ENCODE results near the gene NRAP. TPM values are rescaled to one million over a fixed set of nuclear protein-coding genes. Genes with fewer than 3 reads are reported as not detected.

The NRAP gene, protein sequence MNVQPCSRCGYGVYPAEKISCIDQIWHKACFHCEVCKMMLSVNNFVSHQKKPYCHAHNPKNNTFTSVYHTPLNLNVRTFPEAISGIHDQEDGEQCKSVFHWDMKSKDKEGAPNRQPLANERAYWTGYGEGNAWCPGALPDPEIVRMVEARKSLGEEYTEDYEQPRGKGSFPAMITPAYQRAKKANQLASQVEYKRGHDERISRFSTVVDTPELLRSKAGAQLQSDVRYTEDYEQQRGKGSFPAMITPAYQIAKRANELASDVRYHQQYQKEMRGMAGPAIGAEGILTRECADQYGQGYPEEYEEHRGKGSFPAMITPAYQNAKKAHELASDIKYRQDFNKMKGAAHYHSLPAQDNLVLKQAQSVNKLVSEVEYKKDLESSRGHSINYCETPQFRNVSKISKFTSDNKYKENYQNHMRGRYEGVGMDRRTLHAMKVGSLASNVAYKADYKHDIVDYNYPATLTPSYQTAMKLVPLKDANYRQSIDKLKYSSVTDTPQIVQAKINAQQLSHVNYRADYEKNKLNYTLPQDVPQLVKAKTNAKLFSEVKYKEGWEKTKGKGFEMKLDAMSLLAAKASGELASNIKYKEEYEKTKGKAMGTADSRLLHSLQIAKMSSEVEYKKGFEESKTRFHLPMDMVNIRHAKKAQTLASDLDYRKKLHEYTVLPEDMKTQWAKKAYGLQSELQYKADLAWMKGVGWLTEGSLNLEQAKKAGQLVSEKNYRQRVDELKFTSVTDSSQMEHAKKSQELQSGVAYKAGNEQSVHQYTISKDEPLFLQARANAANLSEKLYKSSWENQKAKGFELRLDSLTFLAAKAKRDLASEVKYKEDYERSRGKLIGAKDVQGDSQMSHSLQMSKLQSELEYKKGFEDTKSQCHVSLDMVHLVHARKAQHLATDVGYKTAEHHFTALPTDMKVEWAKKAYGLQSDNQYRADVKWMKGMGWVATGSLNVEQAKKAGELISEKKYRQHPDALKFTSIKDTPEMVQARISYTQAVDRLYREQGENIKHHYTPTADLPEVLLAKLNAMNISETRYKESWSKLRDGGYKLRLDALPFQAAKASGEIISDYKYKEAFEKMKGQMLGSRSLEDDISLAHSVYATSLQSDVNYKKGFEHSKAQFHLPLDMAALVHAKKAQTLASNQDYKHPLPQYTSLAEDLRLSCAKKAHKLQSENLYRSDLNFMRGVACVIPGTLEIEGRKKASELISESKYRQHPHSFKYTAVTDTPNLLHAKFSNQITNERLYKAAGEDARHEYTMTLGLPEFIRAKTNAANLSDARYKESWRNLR (N-terminal part only)
- 826 TPM for total RNA-seq
- long read RNA-seq, full-length matches to known transcripts, result 20 of 747 reads
- long read RNA-seq, partial matches to known transcripts, result 670 of 747 reads
- long read RNA-seq, other reads (novel, unspliced or antisense), result 57 of 747 reads

DNA sequence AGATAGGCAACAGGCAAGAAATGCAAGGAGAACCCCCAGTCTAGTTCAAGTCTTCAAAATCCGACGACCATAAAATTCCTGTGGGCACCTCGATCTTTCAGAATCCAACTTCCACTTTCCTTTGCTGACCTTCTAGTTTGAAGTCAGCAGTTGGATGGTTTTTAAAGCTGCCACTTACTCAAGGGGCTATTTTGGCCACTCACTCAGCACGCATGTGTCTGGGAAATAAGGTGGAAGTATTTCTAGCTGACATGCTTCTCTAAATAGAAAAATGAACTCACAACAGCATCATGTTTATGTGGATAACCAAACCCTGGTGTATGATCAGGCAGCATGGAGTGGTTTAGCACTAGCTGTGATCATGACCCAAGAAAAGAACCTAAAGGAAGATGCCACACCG lies at the start of gene NRAP:
NRAP (minus strand) TSS at position 134 of the 400 bp plus-strand sequence. CDS start 159 bp downstream, outside the sequence.
- DNase-seq (no peak), ATAC-seq (peak; percentile 72)
- intact Hi-C loops (cut with micrococcal nuclease), result no loop called here

GRCh38 chr10:113713640-113713982 lies 49.8 kb upstream of the NRAP start:
- intact Hi-C loops (cut with micrococcal nuclease), result no loop called here
- DNase-seq (no peak), ATAC-seq (no peak)

DNA sequence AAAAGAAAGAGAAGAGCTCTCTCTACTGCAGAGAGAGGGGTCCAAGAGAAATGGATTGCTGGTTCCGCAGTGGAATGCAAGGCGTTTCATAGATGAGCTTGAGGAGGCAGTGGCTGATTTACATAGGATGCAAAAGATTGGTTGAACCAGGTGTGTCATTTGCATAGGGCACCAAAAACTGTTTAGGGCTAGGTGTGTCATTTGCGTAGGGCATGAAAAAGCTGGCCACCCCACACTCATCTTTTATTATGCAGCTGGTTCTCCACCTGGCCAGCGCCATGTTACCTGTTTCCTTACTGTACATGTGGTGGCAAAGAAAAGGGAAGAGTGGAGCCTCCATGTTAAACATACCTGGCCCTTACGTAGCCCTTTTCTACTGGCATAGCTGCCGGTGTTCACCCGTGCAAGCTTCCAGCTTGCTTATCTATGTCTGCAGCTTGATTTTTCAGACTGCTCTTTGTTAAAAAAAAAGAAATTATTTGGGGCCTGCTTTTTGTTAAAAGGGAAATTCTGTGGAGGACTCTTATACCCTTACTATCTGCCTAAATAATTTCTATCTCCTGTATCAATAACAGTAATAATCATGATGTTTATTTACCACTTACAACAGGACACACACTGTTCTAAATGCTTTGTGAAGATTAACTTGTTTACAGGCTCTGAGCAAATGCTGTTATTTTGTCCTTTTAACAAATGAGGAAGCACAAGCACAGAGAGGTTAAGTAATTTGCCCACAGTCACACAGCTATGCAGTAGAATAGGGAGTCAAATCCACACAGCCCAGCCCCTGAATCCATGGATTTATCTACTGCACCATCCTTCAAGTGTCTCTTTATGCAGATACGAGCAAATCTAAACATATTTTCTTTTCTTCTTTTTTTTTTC lies 49.2 kb upstream of the NRAP start:
- DNase-seq, result no peak
- intact Hi-C loops (cut with micrococcal nuclease), result no loop called here
- no peak for ATAC-seq

DNA sequence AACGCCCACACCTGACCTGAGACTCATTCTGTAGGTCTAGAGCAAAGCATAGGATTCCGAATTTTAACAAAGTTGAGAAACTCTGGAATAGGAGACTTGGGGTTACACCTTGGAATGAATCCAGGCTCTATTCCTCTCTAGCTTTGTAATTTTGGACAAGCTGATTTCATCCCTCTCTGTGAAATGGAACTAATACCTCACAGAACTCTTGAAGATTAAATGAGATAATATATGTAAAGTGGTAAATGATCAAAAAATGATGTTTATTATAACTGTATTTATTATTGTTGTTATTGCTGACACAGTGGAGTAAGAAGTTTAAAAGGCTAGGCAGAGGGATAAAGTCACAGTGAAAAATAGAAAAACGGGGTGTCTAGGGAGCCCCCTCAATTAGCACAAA lies 48.2 kb upstream of the NRAP start:
- intact Hi-C loops (cut with micrococcal nuclease), result no loop called here
- no peak for DNase-seq
- no peak for ATAC-seq

DNA sequence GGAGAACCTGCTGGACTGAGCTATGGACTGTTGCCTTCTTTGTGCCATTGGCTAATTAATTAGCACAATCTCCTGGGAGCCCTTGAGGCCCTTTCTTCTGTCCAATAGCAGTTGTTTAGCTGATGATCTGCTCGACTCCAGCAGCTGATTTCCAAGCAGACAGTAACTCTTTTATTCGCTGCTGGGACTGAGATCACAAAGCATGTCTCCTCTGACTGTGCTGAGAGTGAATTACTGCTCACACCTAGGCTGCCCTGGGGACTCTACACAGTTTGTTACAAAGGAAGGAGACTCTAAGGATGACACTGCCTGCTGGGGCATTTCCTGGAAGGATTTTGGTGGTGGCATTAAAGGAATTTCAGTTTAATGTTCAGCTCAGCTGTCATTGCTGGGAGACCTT lies 47.3 kb upstream of the NRAP start:
- ATAC-seq (no peak), DNase-seq (no peak)
- intact Hi-C loops (cut with micrococcal nuclease), result no loop called here

DNA sequence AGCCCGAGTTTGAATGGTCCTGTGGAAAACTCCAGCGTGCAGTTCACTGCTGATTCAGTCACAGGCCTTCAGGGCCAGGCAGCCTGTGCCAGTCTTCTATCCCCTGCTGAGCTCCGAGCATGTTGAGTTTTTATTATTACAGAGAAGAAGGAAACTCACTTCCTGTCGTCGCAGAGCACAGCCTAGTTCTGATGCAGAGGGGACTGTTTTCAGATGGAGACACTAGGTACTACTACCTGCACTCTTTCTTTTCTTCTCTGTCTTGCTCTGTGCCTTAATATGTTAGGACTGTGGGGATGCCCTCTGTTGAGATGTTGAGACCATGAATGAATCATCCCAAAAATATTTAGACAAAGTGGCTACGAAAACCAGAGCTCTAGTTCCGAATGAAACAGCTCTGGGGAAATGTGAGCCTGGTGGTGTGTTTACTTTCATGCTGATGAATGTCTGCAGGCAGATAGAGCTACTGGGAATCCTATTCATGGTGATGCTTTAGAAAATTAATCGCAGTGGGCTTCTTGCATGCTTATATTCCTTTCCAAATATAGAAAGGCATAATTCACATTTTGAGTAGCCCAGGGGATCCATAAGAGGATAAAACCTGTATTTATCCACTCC lies 45.5 kb upstream of the NRAP start:
- DNase-seq (no peak), ATAC-seq (no peak)
- intact Hi-C loops (cut with micrococcal nuclease), result no loop called here

GRCh38 chr10:113708640-113709039 lies 44.8 kb upstream of the NRAP start:
- no peak for DNase-seq
- no peak for ATAC-seq
- intact Hi-C loops (cut with micrococcal nuclease), result no loop called here

GRCh38 chr10:113706623-113707022 lies 42.8 kb upstream of the NRAP start:
- DNase-seq (no peak), ATAC-seq (no peak)
- intact Hi-C loops (cut with micrococcal nuclease), result no loop called here

- intact Hi-C loops (cut with micrococcal nuclease), result no loop called here
- no peak for ATAC-seq
- DNase-seq, result no peak
Observed at GRCh38 chr10:113705344-113705652, 41.5 kb upstream of the NRAP start.

- peak; percentile 43 for ATAC-seq
- DNase-seq, result no peak
- intact Hi-C loops (cut with micrococcal nuclease), result no loop called here
Observed at GRCh38 chr10:113704637-113705343, 40.9 kb upstream of the NRAP start.

DNA sequence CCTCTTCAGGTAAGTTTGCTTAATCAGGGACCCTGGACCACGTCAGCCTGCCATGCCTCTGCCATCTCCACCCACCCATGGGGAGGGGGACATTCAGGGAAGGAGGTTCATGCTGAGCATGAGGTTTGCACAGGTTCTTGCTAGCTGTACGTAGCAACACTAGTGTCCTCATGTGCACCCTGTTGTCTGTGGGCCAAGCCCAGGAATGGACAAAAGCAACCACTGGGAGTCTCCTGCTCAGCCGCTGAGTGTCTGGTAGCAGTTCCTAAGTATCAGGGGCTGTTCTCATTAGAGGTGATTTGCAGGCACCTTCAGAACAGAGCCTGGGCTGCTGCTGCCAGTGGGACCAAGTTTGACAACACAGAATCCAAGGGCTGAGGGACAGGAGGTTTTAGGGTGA lies 33.8 kb upstream of the NRAP start:
- DNase-seq, result no peak
- ATAC-seq, result peak; percentile 50

GRCh38 chr10:113695691-113696090 lies 31.9 kb upstream of the NRAP start:
- ATAC-seq (no peak), DNase-seq (no peak)
- intact Hi-C loops (cut with micrococcal nuclease), result no loop called here

More for the DNA sequence above, 33.8 kb upstream of the NRAP start:
- intact Hi-C loops (cut with micrococcal nuclease), result no loop called here

- no peak for ATAC-seq
- DNase-seq, result no peak
- intact Hi-C loops (cut with micrococcal nuclease), result no loop called here
Observed at GRCh38 chr10:113693348-113693747, 29.5 kb upstream of the NRAP start.

GRCh38 chr10:113692271-113692670 lies 28.4 kb upstream of the NRAP start:
- no peak for DNase-seq
- no peak for ATAC-seq
- intact Hi-C loops (cut with micrococcal nuclease), result no loop called here

DNA sequence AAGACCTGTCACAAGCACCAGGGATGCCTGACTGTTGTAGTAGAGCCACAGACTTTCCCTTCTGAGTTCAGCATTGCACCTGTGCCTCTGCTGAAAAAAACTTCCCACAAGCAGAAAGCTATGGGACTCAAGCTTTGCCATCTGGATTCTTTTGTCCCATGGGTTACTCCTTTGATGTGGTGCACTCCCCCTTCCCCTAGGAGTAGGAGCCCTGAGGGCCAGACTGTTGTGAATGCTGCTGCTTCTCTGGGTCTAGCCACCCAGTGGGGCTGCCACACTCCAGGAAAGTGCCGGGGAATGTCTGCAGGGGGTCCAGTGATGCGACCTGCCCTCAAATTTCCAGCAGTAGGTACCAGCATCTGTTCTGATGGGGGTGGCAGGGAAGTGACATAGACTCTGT lies 27.5 kb upstream of the NRAP start:
- DNase-seq (no peak), ATAC-seq (no peak)
- intact Hi-C loops (cut with micrococcal nuclease), result no loop called here

DNA sequence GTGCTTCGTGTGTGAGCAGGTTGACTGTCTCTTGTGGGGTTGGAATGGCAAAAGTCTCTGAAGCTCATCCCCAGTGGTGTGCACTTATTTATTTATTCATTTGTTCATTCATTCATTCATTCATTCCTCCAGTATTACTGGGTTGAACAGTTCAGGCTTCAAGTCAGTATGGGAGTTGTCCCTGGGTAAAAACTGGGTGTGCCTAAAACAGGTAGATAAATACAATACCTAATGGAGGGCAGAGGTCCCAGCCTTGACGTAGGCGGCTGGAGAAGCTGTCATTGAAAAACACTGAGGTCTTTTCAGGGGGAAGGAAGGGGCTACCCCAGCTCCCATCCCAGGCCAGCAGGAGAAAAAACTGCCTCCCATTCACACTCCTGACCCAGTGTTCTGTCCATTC lies 26.9 kb upstream of the NRAP start:
- no peak for ATAC-seq
- no peak for DNase-seq
- intact Hi-C loops (cut with micrococcal nuclease), result no loop called here

- no peak for ATAC-seq
- DNase-seq, result no peak
- intact Hi-C loops (cut with micrococcal nuclease), result no loop called here
Observed at GRCh38 chr10:113689574-113689973, 25.7 kb upstream of the NRAP start.

DNA sequence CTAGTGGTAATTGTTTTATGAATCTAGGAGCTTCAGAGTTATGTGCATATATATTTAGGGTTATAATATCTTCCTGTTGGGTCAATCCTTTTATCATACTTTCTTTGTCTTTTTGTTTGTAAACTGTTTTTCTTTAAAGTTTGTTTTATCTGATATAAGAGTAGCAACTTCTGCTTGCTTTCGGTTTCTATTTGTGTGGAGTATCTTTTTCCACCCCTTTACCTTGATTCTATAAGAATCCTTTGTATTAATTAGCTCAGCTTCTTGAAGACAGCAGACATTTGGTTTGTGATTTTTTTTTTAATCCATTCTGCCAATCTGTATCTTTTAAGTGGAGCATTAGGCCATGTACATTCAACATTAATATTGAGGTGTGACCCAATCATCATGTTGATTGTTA lies 25.2 kb upstream of the NRAP start:
- intact Hi-C loops (cut with micrococcal nuclease), result no loop called here

More for the DNA sequence above, 25.2 kb upstream of the NRAP start:
- ATAC-seq, result no peak
- DNase-seq, result no peak

Measured in left ventricle myocardium superior (tissue), 1 donor.